GM12878 (cell line): Measurements from ENCODE around the gene SEMA5A. TPM values are rescaled to one million over a fixed set of nuclear protein-coding genes. Genes with fewer than 3 reads are reported as not detected.

Experiments
- ATAC-seq: fragments of 200-7000 bp; cut with Tn5 transposase; 3 replicates; pipeline ENCODE4 v1.9.1; 2020; ENCODE audit warnings: mild to moderate bottlenecking, moderate library complexity
- BruUV-seq: library from RNA; stranded (reverse); fragments of 400-500 nt; replicated peaks from 2 replicates; lab custom pipeline; 2021; lab: Mats Ljungman, UMichigan
- CTCF ChIA-PET: fragments of 300-600 bp; sonication (Branson Sonifier 250); formaldehyde crosslinking; extraction: SDS; loops from one replicate; lab custom pipeline; 2021; ENCODE audit warnings: inconsistent platforms; lab: Yijun Ruan, JAX
- POLR2A ChIA-PET: fragments of 350-600 bp; formaldehyde crosslinking; extraction: SDS; loops from one replicate; lab custom pipeline; 2021; ENCODE audit warnings: inconsistent platforms; lab: Charles Lee
- RAD21 ChIA-PET: fragments of 300-600 bp; sonication (Branson Sonifier 250); formaldehyde crosslinking; loops from one replicate; lab custom pipeline; 2023; ENCODE audit warnings: antibody characterized with exemption; ENCODE audit not compliant: unreplicated experiment; lab: Charles Lee
- SMC1A ChIA-PET: fragments of 300-600 bp; sonication (Branson Sonifier 250); formaldehyde crosslinking; loops from one replicate; lab custom pipeline; 2023; ENCODE audit not compliant: unreplicated experiment, uncharacterized antibody; lab: Charles Lee
- DNase-seq: peaks from one replicate; pipeline ENCODE4 v3.0.0-alpha.2; 2011; ENCODE audit warnings: low read depth, low spot score
- FAIRE-seq: peaks from 3 replicates; lab custom pipeline; 2011; peaks lifted over from hg19 to GRCh38; lab: Jason Lieb, UNC
- H2AFZ ChIP-seq: 2 replicates; pipeline ENCODE4 v1.6.0; 2011; ENCODE audit warnings: low read depth, low read length, control low read depth; ENCODE audit not compliant: control insufficient read depth
- H3K27ac ChIP-seq: 2 replicates; pipeline ENCODE4 v1.5.1; 2011; ENCODE audit warnings: control low read depth; ENCODE audit not compliant: control insufficient read depth, insufficient read depth
- H3K27me3 ChIP-seq, 2 experiments: replicated peaks in 1 of 2; 2 replicates each; pipeline versions ENCODE4 v1.6.0 to v1.6.1; 2011; ENCODE audit warnings: low read length in 1 of 2; ENCODE audit not compliant: control insufficient read depth in 2 of 2, insufficient read depth in 2 of 2
- H3K36me3 ChIP-seq, 2 experiments: 2 replicates each; pipeline ENCODE4 v1.5.1; 2011; ENCODE audit warnings: low read length in 1 of 2; ENCODE audit not compliant: control insufficient read depth in 2 of 2, insufficient read depth in 2 of 2
- H3K4me1 ChIP-seq: 2 replicates; pipeline ENCODE4 v1.6.1; 2011; ENCODE audit warnings: mild to moderate bottlenecking, low read length, moderate library complexity, mixed read lengths; ENCODE audit not compliant: control insufficient read depth, insufficient read depth
- H3K4me2 ChIP-seq: 2 replicates; pipeline ENCODE4 v1.6.0; 2011; ENCODE audit warnings: control low read depth; ENCODE audit not compliant: control insufficient read depth, insufficient read depth
- H3K4me3 ChIP-seq: fragments of 200-600 bp; sonication (generic); 2 replicates; pipeline ENCODE4 v1.5.1; 2016
- H3K79me2 ChIP-seq: 2 replicates; pipeline ENCODE4 v1.6.0; 2011; ENCODE audit warnings: low read length; ENCODE audit not compliant: control insufficient read depth, insufficient read depth
- H3K9ac ChIP-seq: 2 replicates; pipeline ENCODE4 v1.8.0; 2011; ENCODE audit warnings: low read length, control low read depth, mixed read lengths; ENCODE audit not compliant: control insufficient read depth, insufficient read depth
- H3K9me3 ChIP-seq: replicated peaks from 3 replicates; pipeline ENCODE4 v1.5.1; 2011; ENCODE audit warnings: mild to moderate bottlenecking, low read length; ENCODE audit not compliant: control insufficient read depth, insufficient read depth
- H4K20me1 ChIP-seq: 2 replicates; pipeline ENCODE4 v1.6.0; 2011; ENCODE audit not compliant: control insufficient read depth, insufficient read depth
- WGBS: methylation state at CpG from one replicate; pipeline ENCODE4 v1.1.6; 2016; ENCODE audit warnings: low lambda C conversion rate; ENCODE audit not compliant: insufficient replicate concordance, insufficient coverage; ENCODE audit errors: missing lambda C conversion rate; 5-methylcytosine and 5-hydroxymethylcytosine counted together
- in situ Hi-C: fragments of 300-500 bp; cut with MboI; formaldehyde crosslinking; loops from 9 replicates; pipeline ENCODE4 v1.14.3; 2018; ENCODE audit warnings: mixed read lengths
- intact Hi-C: fragments of 100-400 bp; cut with micrococcal nuclease; formaldehyde crosslinking; loops from one replicate; pipeline ENCODE4 v1.14.2; 2022; ENCODE audit not compliant: unreplicated experiment
- polyA plus RNA-seq, 11 experiments: library from polyadenylated mRNA; depleted of rRNA in 4 of 11; unstranded in 6 of 11; stranded (reverse) in 5 of 11; fragments of >200 nt; fragmentation: Nextera tagmentation in 4 of 11; fragmentation: Illumina TruSeq in 1 of 11; extraction: Ambion mirVana in 4 of 11; extraction: Trizol in 1 of 11; gene quantifications; 1 replicate in 1 of 11; 2 replicates in 10 of 11; pipeline versions ENCODE4 v1.2.1 to v1.2.3, GENCODE V29; 2011 to 2016; ENCODE audit warnings: inconsistent platforms in 2 of 11, missing spikeins in 2 of 11, low read depth in 1 of 11
- total RNA-seq, 4 experiments: library from RNA; depleted of rRNA in 3 of 4; stranded (reverse); fragments of >200 nt in 3 of 4; fragmentation: Illumina TruSeq in 1 of 4; extraction: Trizol in 1 of 4; gene quantifications; 2 replicates each; pipeline versions ENCODE4 v1.2.1 to v1.2.3, GENCODE V29; 2013 to 2021
- TF ChIP-seq, protein P1 (sequence below): fragments of 450-650 bp; formaldehyde crosslinking; IDR thresholded peaks from 2 replicates; pipeline ENCODE4 v1.4.0; 2022; ENCODE audit warnings: mild to moderate bottlenecking, moderate library complexity
- TF ChIP-seq, protein P2 (sequence below): IDR thresholded peaks from 2 replicates; pipeline ENCODE4 v1.6.1; 2012; ENCODE audit warnings: mild to moderate bottlenecking, low read depth, low read length

Gene SEMA5A
- total and polyA plus RNA-seq, 10 of the 15 experiments (the other 5 are each of a cell fraction or from before 2014, with no cell fraction given) = 0.03 to 2.4 (median 0.09) TPM; not detected in 1

DNA sequence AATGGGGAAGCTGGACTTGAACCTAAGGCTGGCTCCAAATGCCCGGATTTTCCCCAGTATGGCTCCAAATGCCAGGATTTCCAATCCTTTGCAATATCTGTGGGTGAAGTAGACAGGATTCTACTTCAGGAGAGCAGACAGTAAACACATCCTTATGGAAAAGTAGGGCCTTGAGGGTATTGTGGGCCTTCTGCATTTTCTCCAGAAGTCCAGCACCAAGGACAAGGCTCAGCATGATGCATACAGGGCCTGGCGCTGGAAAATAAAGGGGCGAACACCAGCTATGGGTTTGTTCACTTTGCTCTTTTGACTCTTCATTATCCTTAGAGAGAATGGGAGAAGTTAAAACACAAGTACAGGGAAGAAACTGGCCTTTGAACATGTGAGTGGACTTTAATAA, 347.5 kb downstream of the SEMA5A start:
- H3K27ac ChIP-seq = no peak overlapping the region
- H3K4me3 ChIP-seq = no peak overlapping the region
- 62% methylated on average over 3 of the region's 3 CpGs for WGBS
- TF ChIP-seq, protein P1, sequence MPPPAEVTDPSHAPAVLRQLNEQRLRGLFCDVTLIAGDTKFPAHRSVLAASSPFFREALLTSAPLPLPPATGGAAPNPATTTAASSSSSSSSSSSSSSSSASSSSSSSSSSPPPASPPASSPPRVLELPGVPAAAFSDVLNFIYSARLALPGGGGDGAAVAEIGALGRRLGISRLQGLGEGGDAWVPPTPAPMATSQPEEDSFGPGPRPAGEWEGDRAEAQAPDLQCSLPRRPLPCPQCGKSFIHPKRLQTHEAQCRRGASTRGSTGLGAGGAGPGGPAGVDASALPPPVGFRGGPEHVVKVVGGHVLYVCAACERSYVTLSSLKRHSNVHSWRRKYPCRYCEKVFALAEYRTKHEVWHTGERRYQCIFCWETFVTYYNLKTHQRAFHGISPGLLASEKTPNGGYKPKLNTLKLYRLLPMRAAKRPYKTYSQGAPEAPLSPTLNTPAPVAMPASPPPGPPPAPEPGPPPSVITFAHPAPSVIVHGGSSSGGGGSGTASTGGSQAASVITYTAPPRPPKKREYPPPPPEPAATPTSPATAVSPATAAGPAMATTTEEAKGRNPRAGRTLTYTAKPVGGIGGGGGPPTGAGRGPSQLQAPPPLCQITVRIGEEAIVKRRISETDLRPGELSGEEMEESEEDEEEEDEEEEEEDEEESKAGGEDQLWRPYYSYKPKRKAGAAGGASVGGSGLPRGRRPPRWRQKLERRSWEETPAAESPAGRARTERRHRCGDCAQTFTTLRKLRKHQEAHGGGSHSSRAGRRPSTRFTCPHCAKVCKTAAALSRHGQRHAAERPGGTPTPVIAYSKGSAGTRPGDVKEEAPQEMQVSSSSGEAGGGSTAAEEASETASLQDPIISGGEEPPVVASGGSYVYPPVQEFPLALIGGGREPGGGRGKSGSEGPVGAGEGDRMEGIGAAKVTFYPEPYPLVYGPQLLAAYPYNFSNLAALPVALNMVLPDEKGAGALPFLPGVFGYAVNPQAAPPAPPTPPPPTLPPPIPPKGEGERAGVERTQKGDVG (CRISPR knock-in tag) = no peak
- TF ChIP-seq, protein P2, sequence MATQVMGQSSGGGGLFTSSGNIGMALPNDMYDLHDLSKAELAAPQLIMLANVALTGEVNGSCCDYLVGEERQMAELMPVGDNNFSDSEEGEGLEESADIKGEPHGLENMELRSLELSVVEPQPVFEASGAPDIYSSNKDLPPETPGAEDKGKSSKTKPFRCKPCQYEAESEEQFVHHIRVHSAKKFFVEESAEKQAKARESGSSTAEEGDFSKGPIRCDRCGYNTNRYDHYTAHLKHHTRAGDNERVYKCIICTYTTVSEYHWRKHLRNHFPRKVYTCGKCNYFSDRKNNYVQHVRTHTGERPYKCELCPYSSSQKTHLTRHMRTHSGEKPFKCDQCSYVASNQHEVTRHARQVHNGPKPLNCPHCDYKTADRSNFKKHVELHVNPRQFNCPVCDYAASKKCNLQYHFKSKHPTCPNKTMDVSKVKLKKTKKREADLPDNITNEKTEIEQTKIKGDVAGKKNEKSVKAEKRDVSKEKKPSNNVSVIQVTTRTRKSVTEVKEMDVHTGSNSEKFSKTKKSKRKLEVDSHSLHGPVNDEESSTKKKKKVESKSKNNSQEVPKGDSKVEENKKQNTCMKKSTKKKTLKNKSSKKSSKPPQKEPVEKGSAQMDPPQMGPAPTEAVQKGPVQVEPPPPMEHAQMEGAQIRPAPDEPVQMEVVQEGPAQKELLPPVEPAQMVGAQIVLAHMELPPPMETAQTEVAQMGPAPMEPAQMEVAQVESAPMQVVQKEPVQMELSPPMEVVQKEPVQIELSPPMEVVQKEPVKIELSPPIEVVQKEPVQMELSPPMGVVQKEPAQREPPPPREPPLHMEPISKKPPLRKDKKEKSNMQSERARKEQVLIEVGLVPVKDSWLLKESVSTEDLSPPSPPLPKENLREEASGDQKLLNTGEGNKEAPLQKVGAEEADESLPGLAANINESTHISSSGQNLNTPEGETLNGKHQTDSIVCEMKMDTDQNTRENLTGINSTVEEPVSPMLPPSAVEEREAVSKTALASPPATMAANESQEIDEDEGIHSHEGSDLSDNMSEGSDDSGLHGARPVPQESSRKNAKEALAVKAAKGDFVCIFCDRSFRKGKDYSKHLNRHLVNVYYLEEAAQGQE = peak; percentile 72; the same call in 1 of the 2 replicates
- ChIA-PET SMC1A (interaction anchor here (0.9 to 1.4 kb wide), 8 partner anchors 10 to 308 kb away, joined by 3 to 5 read pairs (median 3); no protein-coding TSS in a partner anchor), CTCF (interaction anchor here (1.1 to 3.3 kb wide), 4 partner anchors 9 to 318 kb away, joined by 3 to 14 read pairs (median 4); no protein-coding TSS in a partner anchor), POLR2A (no interaction called here), RAD21 (interaction anchor here (1.0 to 1.1 kb wide), 4 partner anchors 11 to 1330 kb away, joined by 3 to 4 read pairs (median 4); partner anchors contain the start of genes FASTKD3 and MTRR)
- peaks cover 9% of the 10 kb centered on the region for H3K4me1 ChIP-seq
- H3K79me2 ChIP-seq = no peaks in the 10 kb centered on the region
- no peak for DNase-seq
- no peak overlapping the region; the same call in 1 of the 2 replicates for H3K4me2 ChIP-seq
- H4K20me1 ChIP-seq = no peaks in the 10 kb centered on the region
- in situ Hi-C loops = no loop called here
- H2AFZ ChIP-seq = no peak overlapping the region
- FAIRE-seq = no peak
- no peaks in the 10 kb centered on the region for H3K36me3 ChIP-seq
- intact Hi-C loops = no loop called here
- no peaks in the 10 kb centered on the region for H3K27me3 ChIP-seq
- H3K9ac ChIP-seq = no peak overlapping the region
- ATAC-seq = no peak
- no TSS peak for BruUV-seq
- H3K9me3 ChIP-seq = no peaks in the 10 kb centered on the region; the same call in 2 of the 3 replicates
